Activated naive CD4-positive, alpha-beta T cell treated with anti-CD3 and anti-CD28 coated beads, Interleukin-2, amount 50 U/mL, for 16 hours (primary cell): Measurements from ENCODE around the gene TMA7.
A peak's percentile ranks its signal among the peaks of the same experiment; 100 is the strongest.
"Not testable (repeated sequence)": the region's sequence is repeated elsewhere in the genome, so short reads cannot be mapped to it uniquely, and the experiment has no call there.

ENCODE experiments used
- DNase-seq: peaks from one replicate; pipeline ENCODE4 v3.0.0-alpha.2; 2020

The TMA7 gene

GRCh38 chr3:48437812-48438211, 2.2 kb upstream of the TMA7 start:
- no peak for DNase-seq

- no peak for DNase-seq
Observed at GRCh38 chr3:48440590-48440958, 517 bp downstream of the TMA7 start.

- no peak for DNase-seq
Observed at GRCh38 chr3:48441940-48442339, 1.9 kb downstream of the TMA7 start.

GRCh38 chr3:48445277-48445882, 5.3 kb downstream of the TMA7 start:
- DNase-seq = no peak

- no peak for DNase-seq
Observed at GRCh38 chr3:48446043-48446424, 6.0 kb downstream of the TMA7 start.

- peak; percentile 86 for DNase-seq
Observed at GRCh38 chr3:48446425-48447193, 6.6 kb downstream of the TMA7 start, which contains the start of gene ATRIP. Gene ATRIP, plus strand, starts transcription at chr3:48446737. Its CDS starts 109 bp downstream, at chr3:48446846.

GRCh38 chr3:48451270-48451669, 11.2 kb downstream of the TMA7 start:
- no peak for DNase-seq

GRCh38 chr3:48456456-48456855, 16.4 kb downstream of the TMA7 start:
- no peak for DNase-seq

GRCh38 chr3:48459331-48459730, 19.3 kb downstream of the TMA7 start:
- DNase-seq = no peak

GRCh38 chr3:48459773-48460516, 19.9 kb downstream of the TMA7 start:
- DNase-seq = no peak

- no peak for DNase-seq
Observed at GRCh38 chr3:48460517-48460902, 20.5 kb downstream of the TMA7 start.

GRCh38 chr3:48461767-48462166, 21.7 kb downstream of the TMA7 start:
- not testable (repeated sequence) for DNase-seq

GRCh38 chr3:48463703-48464102, 23.6 kb downstream of the TMA7 start:
- no peak for DNase-seq

GRCh38 chr3:48464713-48465221, 24.7 kb downstream of the TMA7 start:
- DNase-seq = no peak

GRCh38 chr3:48465237-48465530, 25.1 kb downstream of the TMA7 start:
- DNase-seq = no peak

GRCh38 chr3:48465531-48466378, 25.7 kb downstream of the TMA7 start:
- DNase-seq = peak; percentile 80

- DNase-seq = peak; percentile 36
Observed at GRCh38 chr3:48466386-48467109, 26.5 kb downstream of the TMA7 start.

GRCh38 chr3:48467110-48467454, 27.0 kb downstream of the TMA7 start:
- no peak for DNase-seq

GRCh38 chr3:48467473-48468267, 27.6 kb downstream of the TMA7 start:
- no peak for DNase-seq

GRCh38 chr3:48468329-48468731, 28.3 kb downstream of the TMA7 start:
- no peak for DNase-seq
